Cerebellar nuclear complex (tissue), 1 donor: ENCODE measurements around the gene SLC7A14.

Source experiments
- DNase-seq, 2 experiments: peaks; one replicate each; lab custom pipeline; 2025; lab: John Stamatoyannopoulos, UW

The SLC7A14 gene

GRCh38 chr3:170496868-170497140, 89.1 kb downstream of the SLC7A14 start:
- DNase-seq: no peak

GRCh38 chr3:170496026-170496867, 89.6 kb downstream of the SLC7A14 start:
- no peak for DNase-seq

DNA sequence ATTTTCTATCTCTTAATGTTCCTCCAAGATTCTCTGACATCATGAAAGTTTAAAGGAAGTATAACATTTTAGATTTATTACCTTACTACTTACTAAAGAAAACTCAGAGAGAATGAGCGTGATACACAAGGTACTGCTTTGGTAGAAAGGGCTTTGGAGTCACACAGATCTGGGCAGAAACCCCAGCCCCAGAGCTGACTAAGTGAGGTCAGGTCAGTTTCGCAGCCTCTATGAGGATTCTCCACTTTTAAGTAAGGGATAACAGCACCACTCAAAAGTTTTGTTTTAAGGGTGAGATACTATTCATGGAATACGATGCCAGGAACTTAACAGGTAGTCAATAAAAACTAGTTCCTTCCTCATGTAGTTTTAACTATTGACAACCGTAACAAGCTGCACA, 91.1 kb downstream of the SLC7A14 start:
- no peak for DNase-seq

GRCh38 chr3:170493712-170494182, 92.1 kb downstream of the SLC7A14 start:
- DNase-seq: no peak

- no peak for DNase-seq
Measured at GRCh38 chr3:170491901-170492300, 94.0 kb downstream of the SLC7A14 start.

- no peak for DNase-seq
Measured at GRCh38 chr3:170490828-170491560, 94.9 kb downstream of the SLC7A14 start.

GRCh38 chr3:170488802-170489201, 97.1 kb downstream of the SLC7A14 start:
- DNase-seq: no peak

DNA sequence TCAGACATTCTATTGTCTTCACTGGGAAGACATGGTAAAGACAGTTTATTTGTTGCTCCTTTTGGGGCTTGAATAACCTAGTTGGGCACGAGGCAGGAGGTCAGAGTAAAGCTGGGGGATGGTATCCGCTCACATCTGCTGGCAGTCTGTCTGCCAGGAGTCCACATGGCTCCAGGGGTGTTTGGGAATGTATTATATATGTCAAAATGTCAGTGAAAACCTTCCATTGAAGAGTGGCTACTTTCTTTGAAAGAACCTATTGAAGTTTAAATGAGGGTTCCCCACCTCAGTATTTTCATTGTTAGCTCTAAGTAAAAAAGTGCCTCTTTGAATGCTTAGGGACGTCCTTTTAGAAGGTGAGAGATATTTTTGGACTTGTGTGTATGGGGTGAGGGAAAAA, 98.8 kb downstream of the SLC7A14 start:
- no peak for DNase-seq

DNA sequence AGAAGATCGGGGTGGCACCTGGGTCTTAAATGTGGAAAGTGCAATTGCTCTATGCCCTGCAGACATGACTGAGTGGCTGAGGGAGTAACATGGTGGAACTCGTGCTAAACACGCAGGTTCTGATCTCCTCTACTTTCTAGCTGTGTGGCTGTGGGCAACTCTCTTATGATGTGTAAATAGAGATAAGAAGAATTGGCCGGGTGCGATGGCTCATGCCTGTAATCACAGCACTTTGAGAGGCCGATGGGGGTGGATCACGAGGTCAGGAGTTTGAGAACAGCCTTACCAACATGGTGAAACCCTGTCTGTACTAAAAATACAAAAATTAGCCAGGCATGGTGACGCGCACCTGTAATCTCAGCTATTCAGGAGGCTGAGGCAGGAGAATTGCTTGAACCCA, 99.5 kb downstream of the SLC7A14 start:
- no peak for DNase-seq

DNA sequence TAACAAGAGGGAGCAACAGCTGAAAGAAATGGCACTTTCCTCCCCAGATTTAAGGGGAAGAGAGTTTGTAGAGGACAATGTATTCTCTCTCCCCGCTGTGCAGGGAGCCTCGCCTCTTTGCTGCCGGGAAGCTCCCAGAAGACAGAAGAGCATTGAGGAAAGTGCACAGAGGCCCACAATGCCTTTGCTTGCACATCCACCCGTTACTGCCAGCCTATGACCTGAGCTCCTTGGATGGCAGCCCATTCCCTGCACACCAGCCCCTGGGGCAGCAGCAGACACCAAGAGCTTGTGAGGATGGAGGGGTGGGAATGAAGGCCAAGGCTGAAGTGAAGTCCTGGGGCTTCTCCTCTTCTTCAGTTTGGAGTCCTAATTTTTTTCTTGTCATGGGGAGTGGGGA, 100.2 kb downstream of the SLC7A14 start:
- DNase-seq: no peak

- no peak for DNase-seq
Measured at GRCh38 chr3:170485294-170485693, 100.6 kb downstream of the SLC7A14 start.

- DNase-seq: no peak
Measured at GRCh38 chr3:170484869-170485268, 101.0 kb downstream of the SLC7A14 start.

DNA sequence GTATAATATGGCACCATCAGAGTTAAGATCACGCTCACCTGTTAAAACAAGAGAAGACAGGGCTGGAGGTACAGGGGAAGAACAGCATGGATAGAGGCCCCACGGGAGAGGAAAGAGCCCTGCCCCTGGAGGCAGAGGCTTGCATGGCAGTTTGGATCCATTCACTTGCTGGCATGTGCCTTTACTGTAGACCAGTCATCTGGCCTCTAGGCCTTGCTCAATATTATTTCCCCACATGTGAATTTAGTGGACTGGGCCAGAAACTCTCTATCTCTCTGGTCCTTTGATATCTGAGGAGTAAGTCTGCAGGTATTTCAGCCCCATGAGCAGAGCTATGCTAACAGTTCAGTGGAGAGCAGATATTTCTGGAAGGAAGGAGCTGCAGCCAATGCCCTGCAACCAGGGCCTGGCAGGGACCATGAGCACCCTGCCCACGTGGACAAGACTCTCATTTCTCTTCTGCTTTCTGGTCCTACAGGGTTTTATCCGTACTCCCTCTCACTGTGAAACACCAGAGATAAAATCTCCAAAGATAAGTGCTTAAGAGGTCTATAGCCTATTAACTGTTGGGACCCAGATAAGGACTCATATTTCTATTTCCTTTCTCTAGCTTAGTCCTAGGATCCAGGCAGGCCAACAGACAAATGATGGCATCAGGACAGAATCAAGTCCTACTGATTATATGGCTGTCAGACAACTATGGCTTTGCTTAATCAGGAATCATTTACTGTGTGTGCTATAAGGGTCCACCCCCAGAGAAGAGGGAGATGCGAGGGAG, 102.2 kb downstream of the SLC7A14 start:
- DNase-seq: no peak

DNA sequence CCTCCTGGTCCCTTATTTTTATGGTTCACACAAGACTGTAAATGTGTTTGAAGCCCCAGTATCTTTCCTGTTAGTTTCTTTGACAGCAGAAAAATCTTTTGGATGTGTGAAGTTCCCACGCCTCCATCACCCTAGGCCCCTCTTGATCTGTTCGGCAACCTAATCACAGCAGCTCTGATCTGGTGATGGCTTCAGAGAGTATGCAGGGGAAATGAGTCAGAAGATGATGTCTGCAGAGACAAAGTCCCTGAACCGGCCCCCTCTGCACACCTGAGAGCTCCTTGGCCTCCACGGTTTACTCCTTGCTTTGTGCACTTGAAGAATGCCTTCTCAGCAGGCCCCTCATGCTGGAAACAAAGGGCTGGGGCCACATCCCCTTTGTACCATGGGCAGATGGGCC, 103.7 kb downstream of the SLC7A14 start:
- DNase-seq: no peak

- no peak for DNase-seq
Measured at GRCh38 chr3:170480111-170480510, 105.8 kb downstream of the SLC7A14 start.

DNA sequence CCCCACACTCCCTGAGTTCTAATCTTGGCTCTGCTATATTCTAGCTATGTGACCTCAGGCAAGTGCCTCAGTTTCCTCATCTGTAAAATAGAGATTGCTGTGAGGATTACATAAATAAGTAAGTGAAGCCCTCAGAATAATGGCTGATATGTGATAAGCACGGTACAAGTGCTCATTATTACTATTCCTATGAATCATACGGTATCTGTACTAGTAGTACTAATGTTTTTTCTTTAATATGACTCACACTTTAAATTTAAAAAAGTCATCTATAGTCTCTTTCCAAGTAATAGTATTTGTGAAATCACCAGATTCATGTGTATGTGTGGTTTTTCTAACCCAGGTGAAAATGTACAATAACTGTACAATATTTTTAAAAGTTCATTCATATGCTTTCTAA, 108.5 kb downstream of the SLC7A14 start:
- no peak for DNase-seq

- DNase-seq: no peak
Measured at GRCh38 chr3:170476291-170476690, 109.6 kb downstream of the SLC7A14 start.

DNA sequence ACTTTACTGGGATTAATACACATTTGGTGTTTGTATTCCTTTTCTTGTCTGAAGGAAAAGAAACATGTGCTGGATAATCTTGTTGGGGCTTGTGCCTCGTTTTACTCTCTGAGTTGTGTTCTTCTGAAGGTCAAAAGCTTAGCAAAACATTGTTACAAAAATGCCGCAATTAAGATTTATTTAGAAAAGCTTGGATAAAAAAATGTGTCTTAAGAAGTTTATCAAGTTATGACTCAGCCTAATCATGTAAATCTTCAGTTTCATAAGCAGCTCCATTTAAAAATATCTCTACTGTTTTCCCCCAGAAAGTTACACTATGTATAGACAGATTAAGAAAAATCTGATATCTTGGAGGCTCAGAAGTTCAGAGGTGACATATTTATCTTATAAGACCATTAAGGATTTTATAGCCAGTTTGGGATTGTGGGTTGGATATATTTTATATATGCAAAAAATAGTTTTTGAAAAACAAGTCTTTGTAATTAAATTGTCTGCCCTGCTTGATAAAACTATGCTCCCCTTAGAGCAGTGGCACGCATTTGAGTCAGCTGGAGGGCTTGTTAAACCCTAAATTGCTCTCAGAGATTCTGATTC, 110.7 kb downstream of the SLC7A14 start:
- no peak for DNase-seq

DNA sequence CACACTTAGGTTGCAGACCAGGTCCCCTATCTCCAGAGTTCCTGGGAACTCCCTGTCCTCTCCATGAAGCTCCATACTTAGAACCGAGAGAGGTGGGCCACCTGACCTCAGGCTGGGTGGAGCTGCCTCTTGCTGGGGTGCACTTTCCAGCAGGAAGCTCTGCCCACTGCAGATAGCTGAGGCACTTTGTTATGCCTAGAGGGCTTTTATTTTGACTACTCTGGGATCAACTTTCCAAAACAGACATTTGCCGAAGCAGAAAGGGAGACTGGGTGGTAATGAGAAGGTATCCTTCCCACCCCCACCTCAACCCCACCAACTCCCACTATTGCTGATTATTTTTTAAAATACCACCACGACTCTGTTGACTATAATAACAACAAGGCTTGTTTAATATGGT, 112.5 kb downstream of the SLC7A14 start:
- DNase-seq: no peak

DNA sequence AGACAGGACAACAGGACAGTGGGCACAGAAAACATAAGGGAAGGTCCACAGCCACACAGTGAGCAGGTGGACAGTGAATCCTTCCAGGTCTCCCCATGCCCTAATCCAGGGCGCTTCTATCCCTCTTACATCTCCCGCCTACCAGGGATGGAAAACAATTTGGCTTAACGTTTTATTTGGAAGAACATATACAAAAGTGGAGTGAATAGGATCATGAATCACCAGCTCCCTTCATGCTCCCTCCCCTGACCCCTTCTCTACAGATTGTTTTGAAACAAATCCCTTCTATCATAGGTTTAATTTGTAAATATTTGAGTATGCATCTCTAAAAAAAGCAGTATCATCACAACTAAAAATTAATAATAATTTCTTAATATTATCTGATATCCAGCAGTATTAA, 114.7 kb downstream of the SLC7A14 start:
- no peak for DNase-seq

- peak; percentile 2 to 33 for DNase-seq
Measured at GRCh38 chr3:170470063-170471016, 115.5 kb downstream of the SLC7A14 start.
